ENCODE results near the gene CRLF1. TPM values are rescaled to one million over a fixed set of nuclear protein-coding genes. Genes with fewer than 3 reads are reported as not detected.
A peak's percentile ranks its signal among the peaks of the same experiment; 100 is the strongest.

Gene CRLF1
- total RNA-seq, 3 donors from 2014 or later, result 0.32 to 0.76 TPM; not detected in 1

GRCh38 chr19:18586306-18586705 lies 20.3 kb downstream of the CRLF1 start:
- H3K36me3 Mint-ChIP-seq (ENCODE audit: insufficient read depth), result peaks cover 11% of the 10 kb centered on the region
- H3K9me3 Mint-ChIP-seq, result no peaks in the 10 kb centered on the region
- DNase-seq (no peak), ATAC-seq (no peak)
- H3K4me1 Mint-ChIP-seq (ENCODE audit: low read depth), result peaks cover 30% of the 10 kb centered on the region
- no peaks in the 10 kb centered on the region for H3K27me3 Mint-ChIP-seq (ENCODE audit: low read depth)
- no peak overlapping the region for H3K4me3 Mint-ChIP-seq

DNA sequence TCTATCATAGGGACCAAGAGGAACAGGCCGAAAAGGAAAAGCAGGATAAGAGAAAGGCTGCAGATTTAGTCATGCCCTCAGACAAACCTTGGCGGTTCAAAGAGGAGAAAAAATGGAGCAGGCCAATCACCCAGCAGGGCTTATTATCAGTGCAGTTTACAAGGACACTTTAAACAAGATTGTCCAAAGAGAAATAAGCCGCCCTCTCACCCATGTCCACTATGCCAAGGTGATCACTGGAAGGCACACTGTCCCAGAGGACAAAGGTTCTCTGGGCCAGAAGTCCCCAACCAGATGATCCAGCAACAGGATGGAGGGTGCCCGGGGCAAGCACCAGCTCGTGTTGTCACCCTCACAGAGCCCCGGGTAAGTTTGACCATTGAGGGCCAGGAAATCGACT lies 26.3 kb downstream of the CRLF1 start:
- no peaks in the 10 kb centered on the region for H3K27me3 Mint-ChIP-seq (ENCODE audit: low read depth)
- H3K9me3 Mint-ChIP-seq, result no peaks in the 10 kb centered on the region
- no peak overlapping the region for H3K4me3 Mint-ChIP-seq
- no peak for ATAC-seq
- peaks cover 7% of the 10 kb centered on the region for H3K36me3 Mint-ChIP-seq (ENCODE audit: insufficient read depth)
- no peak for DNase-seq
- H3K4me1 Mint-ChIP-seq (ENCODE audit: low read depth), result peaks cover under 1% of the 10 kb centered on the region

DNA sequence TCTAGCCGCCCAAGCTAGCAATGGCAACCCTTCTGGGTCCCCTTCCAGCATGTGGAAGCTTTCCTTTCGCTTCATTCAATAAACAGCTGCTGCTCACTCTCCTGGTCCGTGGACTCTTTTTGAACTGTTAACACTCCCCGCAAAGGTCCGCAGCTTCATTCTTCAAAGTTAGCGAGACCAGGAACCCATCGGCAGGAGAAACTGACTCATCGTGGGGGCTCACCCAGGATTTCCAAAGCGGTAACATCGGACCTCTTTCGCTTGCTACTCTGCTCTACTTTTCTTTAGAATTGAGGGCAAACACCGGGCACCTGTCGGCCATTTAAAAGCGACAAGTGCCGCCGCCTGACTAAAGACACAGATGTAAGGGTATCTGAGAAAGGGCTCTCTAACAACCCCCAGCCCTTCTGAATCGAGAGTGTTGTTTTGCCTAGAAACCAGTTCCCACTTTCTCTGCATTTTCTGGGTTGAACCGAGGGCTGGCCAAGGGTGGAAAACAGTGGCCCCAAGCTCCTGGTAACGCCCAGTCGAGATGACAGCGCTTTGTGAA lies 29.2 kb downstream of the CRLF1 start:
- Mint-ChIP-seq H3K36me3 (ENCODE audit: insufficient read depth) (peaks cover 34% of the 10 kb centered on the region), H3K4me3 (no peak overlapping the region), H3K9me3 (no peaks in the 10 kb centered on the region), H3K27me3 (ENCODE audit: low read depth) (no peaks in the 10 kb centered on the region), H3K4me1 (ENCODE audit: low read depth) (peaks cover 18% of the 10 kb centered on the region)
- DNase-seq (no peak), ATAC-seq (no peak)

GRCh38 chr19:18576383-18576782 lies 30.2 kb downstream of the CRLF1 start:
- DNase-seq (no peak), ATAC-seq (no peak)
- Mint-ChIP-seq H3K9me3 (no peaks in the 10 kb centered on the region), H3K4me3 (no peak overlapping the region), H3K36me3 (ENCODE audit: insufficient read depth) (peaks cover 34% of the 10 kb centered on the region), H3K4me1 (ENCODE audit: low read depth) (peaks cover 22% of the 10 kb centered on the region), H3K27me3 (ENCODE audit: low read depth) (no peaks in the 10 kb centered on the region)

- Mint-ChIP-seq H3K4me1 (ENCODE audit: low read depth) (peaks cover 25% of the 10 kb centered on the region), H3K27me3 (ENCODE audit: low read depth) (no peaks in the 10 kb centered on the region), H3K4me3 (peak overlapping the region; percentile 6), H3K9me3 (no peaks in the 10 kb centered on the region), H3K36me3 (ENCODE audit: insufficient read depth) (peaks cover 36% of the 10 kb centered on the region)
- ATAC-seq, result no peak
- DNase-seq, result no peak
These were observed 31.8 kb downstream of the CRLF1 start for GRCh38 chr19:18574691-18575291.

- peak within 1 kb of the TSS; percentile 98 for H3K4me3 Mint-ChIP-seq
- no peaks in the 10 kb centered on the region for H3K9me3 Mint-ChIP-seq
- peaks cover 44% of the 10 kb centered on the region for H3K36me3 Mint-ChIP-seq (ENCODE audit: insufficient read depth)
- DNase-seq (peak; percentile 99), ATAC-seq (peak; percentile 93 to 95)
- peaks cover 25% of the 10 kb centered on the region for H3K4me1 Mint-ChIP-seq (ENCODE audit: low read depth)
- no peaks in the 10 kb centered on the region for H3K27me3 Mint-ChIP-seq (ENCODE audit: low read depth)
These were observed 34.8 kb downstream of the CRLF1 start, which contains the start of gene UBA52 for GRCh38 chr19:18571564-18572344. TSS of gene UBA52 (plus strand) at chr19:18571857. CDS start at chr19:18573301, 1,444 bp downstream.

DNA sequence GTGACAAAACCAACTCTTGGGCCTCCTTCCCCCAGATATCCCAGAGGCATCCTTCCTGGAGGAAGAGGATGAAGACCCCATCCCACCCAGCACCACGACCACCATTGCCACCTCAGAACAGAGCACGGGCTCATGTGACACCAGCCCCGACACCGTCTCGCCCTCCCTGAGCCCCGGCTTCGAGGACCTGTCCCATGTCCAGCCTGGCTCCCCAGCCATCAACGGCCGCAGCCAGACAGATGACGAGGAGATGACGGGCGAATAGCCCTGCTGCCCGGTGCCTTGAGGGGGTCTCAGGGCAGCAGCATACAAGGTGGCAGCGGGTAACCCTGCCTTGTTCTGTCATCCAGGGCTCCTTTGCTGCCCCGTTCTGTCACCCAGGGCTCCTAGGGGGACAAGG lies 38.2 kb downstream of the CRLF1 start:
- H3K36me3 Mint-ChIP-seq (ENCODE audit: insufficient read depth), result peaks cover 31% of the 10 kb centered on the region
- peaks cover 16% of the 10 kb centered on the region for H3K4me1 Mint-ChIP-seq (ENCODE audit: low read depth)
- no peak for ATAC-seq
- DNase-seq, result no peak
- no peaks in the 10 kb centered on the region for H3K27me3 Mint-ChIP-seq (ENCODE audit: low read depth)
- H3K9me3 Mint-ChIP-seq, result no peaks in the 10 kb centered on the region
- no peak overlapping the region for H3K4me3 Mint-ChIP-seq

- H3K27me3 Mint-ChIP-seq (ENCODE audit: low read depth), result no peaks in the 10 kb centered on the region
- H3K4me3 Mint-ChIP-seq, result no peak overlapping the region
- H3K9me3 Mint-ChIP-seq, result no peaks in the 10 kb centered on the region
- no peak for ATAC-seq
- H3K4me1 Mint-ChIP-seq (ENCODE audit: low read depth), result peaks cover 6% of the 10 kb centered on the region
- no peak for DNase-seq
- H3K36me3 Mint-ChIP-seq (ENCODE audit: insufficient read depth), result peaks cover 28% of the 10 kb centered on the region
These were observed 39.6 kb downstream of the CRLF1 start for GRCh38 chr19:18566953-18567352.

DNA sequence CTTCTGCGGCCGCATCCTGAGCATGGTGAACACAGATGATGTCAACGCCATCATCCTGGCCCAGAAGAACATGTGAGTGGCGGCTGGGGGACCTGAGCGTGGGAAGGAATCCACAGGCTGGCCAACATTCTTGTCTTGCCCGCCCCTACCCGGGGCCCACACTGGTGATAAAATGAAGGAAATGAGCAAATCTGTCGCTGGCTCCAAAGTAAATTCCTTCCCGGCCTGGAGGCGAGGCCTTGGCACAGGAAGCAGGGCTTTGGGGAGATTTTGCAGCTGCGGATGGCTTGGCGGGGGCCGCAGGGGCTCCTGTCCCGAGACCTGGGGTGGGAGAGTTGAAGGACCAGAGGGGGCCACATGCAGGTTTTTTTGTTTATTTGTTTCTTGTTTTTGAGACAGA lies 44.5 kb downstream of the CRLF1 start:
- Mint-ChIP-seq H3K36me3 (ENCODE audit: insufficient read depth) (peaks cover 20% of the 10 kb centered on the region), H3K27me3 (ENCODE audit: low read depth) (no peaks in the 10 kb centered on the region), H3K9me3 (no peaks in the 10 kb centered on the region), H3K4me3 (no peak overlapping the region), H3K4me1 (ENCODE audit: low read depth) (peaks cover 16% of the 10 kb centered on the region)
- no peak for DNase-seq
- ATAC-seq, result no peak

DNA sequence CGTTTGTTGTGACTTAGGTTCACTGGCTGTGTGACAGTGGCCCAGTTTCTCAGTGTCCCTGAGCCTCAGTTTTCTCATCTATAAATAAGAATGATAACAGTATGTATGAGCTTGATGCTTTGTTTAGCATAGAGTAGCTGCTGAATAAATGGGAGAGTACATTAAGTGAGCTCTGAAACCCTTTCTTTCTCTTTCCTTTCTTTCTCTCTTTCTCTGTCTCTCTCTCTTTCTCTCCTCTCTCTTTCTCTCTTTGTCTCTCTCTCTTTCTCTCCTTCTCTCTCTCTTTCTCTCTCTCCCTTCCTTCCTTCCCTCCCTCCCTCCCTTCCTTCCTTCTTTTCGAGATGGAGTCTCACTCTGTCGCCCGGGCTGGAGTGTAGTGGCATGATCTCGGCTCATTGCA lies 46.9 kb downstream of the CRLF1 start:
- ATAC-seq (no peak), DNase-seq (no peak)
- Mint-ChIP-seq H3K4me3 (peak overlapping the region; percentile 95), H3K9me3 (no peaks in the 10 kb centered on the region), H3K36me3 (ENCODE audit: insufficient read depth) (peaks cover 14% of the 10 kb centered on the region), H3K27me3 (ENCODE audit: low read depth) (no peaks in the 10 kb centered on the region), H3K4me1 (ENCODE audit: low read depth) (peaks cover 16% of the 10 kb centered on the region)

GRCh38 chr19:18558604-18559003 lies 48.0 kb downstream of the CRLF1 start:
- ATAC-seq, result no peak
- Mint-ChIP-seq H3K27me3 (ENCODE audit: low read depth) (no peaks in the 10 kb centered on the region), H3K36me3 (ENCODE audit: insufficient read depth) (peaks cover 10% of the 10 kb centered on the region), H3K4me3 (peak overlapping the region; percentile 95), H3K9me3 (no peaks in the 10 kb centered on the region), H3K4me1 (ENCODE audit: low read depth) (peaks cover 16% of the 10 kb centered on the region)
- no peak for DNase-seq

DNA sequence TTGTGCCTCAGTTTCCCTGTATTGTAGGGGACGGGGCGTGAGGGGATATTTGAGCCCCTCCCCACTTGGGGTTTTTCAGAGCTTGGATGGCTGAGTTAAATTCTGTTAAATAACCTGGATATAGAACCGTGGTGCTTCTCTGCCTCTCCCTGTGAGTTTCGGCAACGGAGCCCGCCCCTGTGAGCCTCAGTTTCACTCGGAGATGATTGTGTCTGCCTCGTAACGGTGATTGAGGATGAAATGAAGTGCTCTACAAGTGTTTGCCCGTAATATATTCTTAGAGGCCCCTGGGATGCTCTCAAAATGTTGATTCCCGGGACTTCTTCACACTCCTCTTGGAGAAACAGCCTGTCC lies 48.4 kb downstream of the CRLF1 start:
- ATAC-seq, result peak; percentile 15 to 31

GRCh38 chr19:18557411-18558201 lies 49.0 kb downstream of the CRLF1 start, which contains the start of gene KXD1:
TSS of gene KXD1 (plus strand) at chr19:18557870. CDS start at chr19:18562057, 4,187 bp downstream.
- Mint-ChIP-seq H3K4me1 (ENCODE audit: low read depth) (peaks cover 16% of the 10 kb centered on the region), H3K27me3 (ENCODE audit: low read depth) (no peaks in the 10 kb centered on the region), H3K4me3 (peak within 1 kb of the TSS; percentile 95), H3K9me3 (no peaks in the 10 kb centered on the region), H3K36me3 (ENCODE audit: insufficient read depth) (peaks cover 6% of the 10 kb centered on the region)
- peak; percentile 97 for DNase-seq
- ATAC-seq, result peak; percentile 99

More for the DNA sequence above, 48.4 kb downstream of the CRLF1 start:
- H3K4me3 Mint-ChIP-seq, result peak overlapping the region; percentile 95
- no peaks in the 10 kb centered on the region for H3K27me3 Mint-ChIP-seq (ENCODE audit: low read depth)
- DNase-seq, result no peak
- H3K36me3 Mint-ChIP-seq (ENCODE audit: insufficient read depth), result peaks cover 10% of the 10 kb centered on the region
- peaks cover 16% of the 10 kb centered on the region for H3K4me1 Mint-ChIP-seq (ENCODE audit: low read depth)
- no peaks in the 10 kb centered on the region for H3K9me3 Mint-ChIP-seq

DNA sequence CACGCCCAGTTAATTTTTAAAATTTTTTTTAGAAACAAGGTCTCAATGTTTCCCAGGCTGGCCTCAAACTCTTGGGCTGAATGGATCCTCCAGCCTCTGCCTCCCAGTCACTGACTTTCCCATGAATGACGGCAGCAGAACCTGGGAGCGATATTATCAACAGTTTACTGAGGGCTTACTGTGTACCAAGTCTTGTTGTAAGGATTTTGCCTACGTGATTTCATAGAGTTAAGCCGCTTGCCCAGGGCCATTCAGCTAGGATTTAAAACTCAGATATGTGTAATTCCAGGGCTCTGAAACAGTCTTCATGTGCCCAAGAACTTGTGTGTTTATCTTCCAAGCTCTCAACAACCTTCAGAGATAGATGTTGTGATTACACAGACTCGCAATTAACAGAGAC lies 55.0 kb downstream of the CRLF1 start:
- Mint-ChIP-seq H3K36me3 (ENCODE audit: insufficient read depth) (no peaks in the 10 kb centered on the region), H3K9me3 (no peaks in the 10 kb centered on the region), H3K4me1 (ENCODE audit: low read depth) (no peaks in the 10 kb centered on the region), H3K4me3 (no peak overlapping the region), H3K27me3 (ENCODE audit: low read depth) (peaks cover 2% of the 10 kb centered on the region)
- DNase-seq, result no peak
- ATAC-seq, result no peak
